HG02885 (cell line): ENCODE data around the gene RHBG.
"Not testable (repeated sequence)": the region's sequence is repeated elsewhere in the genome, so short reads cannot be mapped to it uniquely, and the experiment has no call there.

Source experiments
- ATAC-seq: cut with Tn5 transposase; IDR thresholded peaks from one replicate; pipeline ENCODE4 v1.9.1; 2021; ENCODE audit warnings: mild to moderate bottlenecking; ENCODE audit not compliant: unreplicated experiment, poor library complexity

Gene RHBG

GRCh38 chr1:156359973-156360372 is 9.0 kb upstream of the RHBG start:
- ATAC-seq = no peak

DNA sequence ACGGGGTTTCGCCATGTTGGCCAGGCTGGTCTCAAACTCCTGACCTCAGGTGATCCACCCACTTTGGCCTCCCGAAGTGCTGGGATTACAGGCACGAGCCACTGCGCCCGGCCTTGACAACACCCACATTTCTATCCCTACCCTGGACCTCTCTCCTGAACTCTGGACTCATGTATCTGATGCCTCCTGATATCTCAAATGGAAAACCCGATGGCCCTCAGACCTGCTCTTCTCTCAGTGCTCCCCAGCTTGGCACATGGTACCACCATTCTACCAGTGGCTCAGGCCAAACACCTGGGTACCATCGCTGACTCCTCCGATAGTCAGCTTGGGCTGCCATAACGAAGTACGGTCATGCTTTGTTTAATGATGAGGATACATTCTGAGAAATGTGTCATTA is 8.5 kb upstream of the RHBG start:
- ATAC-seq = no peak

DNA sequence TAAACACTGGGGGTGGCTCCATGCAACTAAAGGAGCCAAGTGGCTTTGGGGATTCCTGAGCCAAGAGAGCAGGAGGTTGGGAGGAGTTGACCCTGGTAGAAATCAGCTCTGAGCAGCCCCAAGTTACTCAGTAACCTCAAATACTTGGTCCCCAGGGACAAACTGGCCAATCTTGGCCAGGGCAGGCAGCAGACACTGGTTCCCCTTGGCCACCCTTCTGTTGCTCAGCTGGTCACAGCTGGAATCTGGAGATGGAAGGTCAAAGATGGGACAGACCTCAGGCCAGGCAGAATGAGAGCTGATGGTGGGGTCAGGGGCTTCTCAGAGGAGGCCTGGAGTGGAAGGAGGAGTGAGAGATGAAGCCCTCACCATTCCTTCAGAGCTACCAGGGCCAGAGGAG is 3.3 kb upstream of the RHBG start:
- no peak for ATAC-seq

DNA sequence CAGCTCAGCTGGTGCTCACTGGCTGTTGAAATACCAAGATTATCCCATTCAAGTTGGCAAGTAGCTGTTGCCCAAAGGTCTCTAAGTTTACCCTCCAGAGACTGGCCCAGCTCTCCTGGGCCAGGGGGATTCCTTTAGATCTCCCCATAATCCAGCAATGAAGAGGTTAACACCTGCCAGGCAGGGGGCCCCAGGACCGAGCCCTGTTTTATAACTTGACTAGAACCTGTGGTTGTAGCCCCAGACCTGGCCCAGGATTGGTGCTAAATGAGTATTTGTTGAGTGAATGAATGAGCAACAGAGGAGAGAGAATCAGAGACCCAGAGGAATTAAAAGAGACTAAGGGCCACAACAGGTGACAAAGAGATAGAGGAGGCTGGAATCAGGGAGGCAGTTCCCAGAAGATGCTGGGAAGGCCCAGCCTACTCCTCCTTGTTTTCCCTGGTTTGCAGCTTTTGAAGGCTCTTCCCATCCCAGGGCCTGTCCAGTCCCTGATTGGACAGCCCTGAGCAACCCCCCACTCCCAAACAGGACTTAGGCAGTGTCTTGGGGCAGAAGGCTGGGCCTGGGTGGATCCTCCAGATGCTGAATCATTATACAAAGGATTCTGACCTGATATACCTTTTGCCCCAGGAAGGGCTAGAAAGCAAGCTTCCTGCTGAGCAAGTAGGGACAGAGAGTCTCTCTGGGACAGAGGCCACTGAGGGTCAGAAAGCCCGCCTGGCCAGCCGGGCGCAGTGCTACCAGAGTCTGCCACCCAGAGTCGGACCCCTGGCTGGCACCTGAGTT is 2.4 kb upstream of the RHBG start:
- ATAC-seq = no peak

GRCh38 chr1:156367383-156368156 is 1.4 kb upstream of the RHBG start:
- ATAC-seq = no peak

GRCh38 chr1:156368157-156368658 is 803 bp upstream of the RHBG start:
- no peak for ATAC-seq

- not testable (repeated sequence) for ATAC-seq
Measured at GRCh38 chr1:156369685-156370286, 775 bp downstream of the RHBG start.

GRCh38 chr1:156371553-156372264 is 2.7 kb downstream of the RHBG start:
- ATAC-seq = no peak

DNA sequence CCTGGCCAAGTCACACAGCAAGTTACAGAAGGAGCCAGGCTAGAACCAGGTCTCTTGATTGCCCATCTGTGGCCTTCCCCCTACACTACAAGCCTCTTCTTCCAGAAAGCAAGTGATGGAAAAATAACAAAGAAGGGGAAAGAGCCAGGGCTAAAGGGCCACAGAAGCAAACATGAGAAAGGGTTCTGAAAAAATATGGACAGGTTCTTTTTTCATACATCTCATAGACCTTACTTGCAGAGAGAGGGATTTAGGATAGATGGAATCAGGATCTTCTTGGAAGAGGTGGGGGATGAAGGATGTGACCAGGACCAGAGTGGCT is 3.2 kb downstream of the RHBG start:
- no peak for ATAC-seq

DNA sequence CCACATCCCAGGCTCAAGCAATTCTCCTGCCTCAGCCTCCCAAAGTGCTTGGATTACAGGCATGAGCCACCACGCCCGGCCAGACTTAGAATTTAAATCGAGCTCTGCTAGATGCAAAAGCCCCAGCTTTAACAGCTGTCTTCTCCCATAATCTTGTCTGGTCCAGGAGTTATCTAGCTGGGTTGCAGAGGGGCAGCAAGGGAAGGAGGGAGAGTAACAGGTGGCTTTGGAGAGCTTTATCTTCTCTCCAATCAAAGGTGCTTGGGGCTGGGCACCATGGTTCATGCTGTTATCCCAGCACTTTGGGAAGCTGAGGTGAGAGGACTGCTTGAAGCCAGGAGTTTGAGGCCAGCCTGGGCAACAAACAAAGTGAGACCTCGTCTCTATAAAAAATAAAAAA is 3.9 kb downstream of the RHBG start:
- no peak for ATAC-seq

- no peak for ATAC-seq
Measured at GRCh38 chr1:156373546-156373945, 4.5 kb downstream of the RHBG start.

DNA sequence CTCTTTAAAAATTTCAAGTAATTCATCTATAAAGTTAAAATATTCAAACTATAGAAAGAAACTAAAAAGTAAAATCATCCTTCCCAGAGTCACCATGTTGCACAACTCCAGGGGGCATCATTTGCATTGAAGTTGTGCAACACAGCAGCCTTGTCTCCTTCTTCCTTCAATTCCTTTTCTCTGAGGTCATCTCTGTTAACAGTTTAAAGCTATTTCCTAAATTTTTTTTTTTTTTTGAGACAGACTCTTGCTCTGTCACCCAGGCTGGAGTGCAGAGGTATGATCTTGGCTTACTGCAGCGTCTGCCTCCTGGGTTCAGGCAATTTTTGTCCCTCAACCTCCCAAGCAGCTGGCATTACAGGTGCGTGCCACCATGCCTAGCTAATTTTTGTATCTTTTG is 7.1 kb downstream of the RHBG start:
- ATAC-seq = no peak

GRCh38 chr1:156376958-156377919 is 8.2 kb downstream of the RHBG start:
- no peak for ATAC-seq

DNA sequence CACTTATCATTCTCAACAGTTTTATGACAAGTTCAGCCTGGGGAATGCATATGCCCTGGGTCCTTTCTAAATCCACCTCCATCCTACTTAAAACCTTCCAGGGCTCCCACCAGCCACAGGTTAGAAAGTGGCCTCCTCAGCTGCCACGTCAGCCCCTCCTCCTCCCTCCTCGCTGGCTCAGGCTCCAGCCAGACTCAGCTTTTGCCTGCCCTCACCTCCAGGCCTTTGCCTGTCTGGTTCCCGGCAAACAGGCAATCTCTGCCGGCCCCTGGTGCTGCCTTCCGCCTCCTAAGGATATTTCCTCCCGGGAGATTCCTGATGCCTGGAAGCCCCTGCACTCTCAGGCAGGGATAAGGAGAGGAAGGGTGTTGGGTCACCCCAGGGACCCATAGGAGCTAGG is 9.5 kb downstream of the RHBG start:
- no peak for ATAC-seq

- no peak for ATAC-seq
Measured at GRCh38 chr1:156379420-156380165, 10.6 kb downstream of the RHBG start.

DNA sequence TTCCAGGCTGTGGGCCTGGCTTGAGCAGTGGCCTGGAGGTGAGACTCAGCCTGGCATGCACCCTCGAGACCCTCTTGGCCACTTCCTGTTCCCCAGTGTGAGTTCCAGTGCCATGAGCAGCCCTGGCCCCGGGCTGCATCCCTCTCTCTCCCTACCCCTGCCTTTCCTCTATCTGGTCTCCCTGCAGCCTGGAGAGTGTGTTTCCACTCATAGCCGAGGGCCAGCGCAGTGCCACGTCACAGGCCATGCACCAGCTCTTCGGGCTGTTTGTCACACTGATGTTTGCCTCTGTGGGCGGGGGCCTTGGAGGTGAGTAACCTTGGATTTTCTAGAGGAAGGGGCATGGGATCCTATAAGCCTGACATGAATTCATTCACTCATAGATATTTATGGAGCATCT is 13.6 kb downstream of the RHBG start:
- no peak for ATAC-seq

DNA sequence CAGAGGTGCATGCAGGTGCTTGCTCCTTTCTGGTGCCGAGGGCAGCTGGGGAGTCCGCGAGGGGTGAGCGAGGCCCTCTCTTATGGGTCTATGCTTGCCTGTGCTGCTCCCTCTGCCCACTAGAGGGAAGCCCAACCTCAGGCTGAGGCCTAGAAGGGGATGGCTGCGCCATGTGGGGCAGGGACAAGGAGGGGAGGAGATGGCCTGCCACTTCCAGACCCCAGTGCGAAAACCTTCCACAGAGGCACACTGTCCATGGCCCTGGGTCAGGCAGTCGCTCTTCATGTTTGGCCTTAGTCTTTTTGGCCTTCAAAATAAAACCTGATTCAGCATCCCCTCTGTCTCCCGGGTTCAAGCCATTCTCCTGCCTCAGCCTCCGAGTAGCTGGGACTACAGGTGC is 14.0 kb downstream of the RHBG start:
- ATAC-seq = peak; percentile 62

DNA sequence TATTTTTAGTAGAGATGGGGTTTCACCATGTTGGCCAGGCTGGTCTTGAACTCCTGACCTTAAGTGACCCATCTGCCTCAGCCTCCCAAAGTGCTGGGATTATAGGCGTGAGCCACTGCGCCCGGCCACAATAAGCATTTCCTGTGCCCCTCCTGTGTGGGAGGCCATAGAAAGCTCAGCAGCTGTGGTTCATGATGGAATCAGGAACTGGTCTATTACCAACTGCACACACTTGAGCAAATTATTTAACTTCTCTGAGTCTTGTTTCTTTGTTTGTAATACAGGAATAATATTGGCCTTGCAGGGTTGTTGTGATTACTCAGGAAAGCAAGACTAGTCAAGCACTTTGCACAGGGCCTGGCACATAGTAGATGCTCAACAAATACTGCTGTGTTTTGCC is 15.0 kb downstream of the RHBG start:
- no peak for ATAC-seq

DNA sequence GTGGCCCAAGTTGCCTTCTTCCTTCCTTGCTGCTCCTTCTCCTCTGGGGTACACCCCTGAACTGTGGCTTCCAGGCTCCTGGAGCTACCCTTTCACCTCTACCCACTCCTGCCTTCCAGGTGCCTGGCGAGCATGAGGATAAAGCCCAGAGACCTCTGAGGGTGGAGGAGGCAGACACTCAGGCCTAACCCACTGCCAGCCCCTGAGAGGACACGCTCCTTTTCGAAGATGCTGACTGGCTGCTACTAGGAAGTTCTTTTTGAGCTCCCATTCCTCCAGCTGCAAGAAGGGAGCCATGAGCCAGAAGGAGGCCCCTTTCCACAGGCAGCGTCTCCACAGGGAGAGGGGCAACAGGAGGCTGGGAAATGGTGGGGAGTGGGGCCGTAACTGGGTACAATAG is 15.6 kb downstream of the RHBG start:
- ATAC-seq = no peak
